ENCODE data around the gene TANC1. TPM values are rescaled to one million over a fixed set of nuclear protein-coding genes. Genes with fewer than 3 reads are reported as not detected.

Gene TANC1
- total and polyA plus RNA-seq, 2 of the 4 experiments (the other 2 are of a cell fraction) = 10.2 to 12.9 TPM

DNA sequence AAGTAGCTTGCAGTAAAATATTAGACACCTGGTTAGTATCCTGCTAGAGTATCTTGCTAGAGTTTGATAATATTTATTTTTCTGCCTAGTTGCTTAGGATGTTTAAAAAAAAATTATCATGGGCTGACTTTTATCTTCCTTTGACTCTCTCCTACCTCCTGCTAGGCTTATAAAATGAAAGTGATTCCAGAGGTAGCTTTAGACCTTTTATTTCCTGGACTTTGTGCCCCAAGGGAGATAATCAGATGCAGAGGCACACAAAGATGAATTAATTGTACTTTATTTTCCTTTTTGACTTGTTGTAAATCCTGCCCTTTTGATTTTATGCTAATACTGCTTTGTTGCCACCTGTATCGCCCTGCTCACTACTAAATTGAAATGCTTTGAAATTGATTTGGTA lies 187.4 kb downstream of the TANC1 start:
- H2BK120ac ChIP-seq (ENCODE audit: low read depth, low read length) = no peak overlapping the region
- WGBS, 2 experiments (ENCODE audit: extremely low coverage in 2 of 2, insufficient read length in 1 of 2) = no CpG with 5 or more reads among the region's 1 CpG
- TF ChIP-seq MXI1 (IDR thresholded peaks at IDR 0.05; ENCODE audit: borderline replicate concordance, low read depth, low read length) (no peak), RCOR1 (IDR thresholded peaks at IDR 0.05; ENCODE audit: insufficient replicate concordance, low read length) (no peak), FOS (IDR thresholded peaks at IDR 0.05; ENCODE audit: low read depth, low read length) (no peak), SMC3 (IDR thresholded peaks at IDR 0.05; ENCODE audit: low read depth, low read length) (no peak), CHD1 (IDR thresholded peaks at IDR 0.05; ENCODE audit: low read depth, low read length) (no peak), MAFK (IDR thresholded peaks at IDR 0.05; ENCODE audit: low read depth, low read length) (no peak), CEBPB (IDR thresholded peaks at IDR 0.05; ENCODE audit: low read depth, low read length) (no peak), POLR2A (IDR thresholded peaks at IDR 0.05; ENCODE audit: low read depth, low read length) (no peak), BHLHE40 (IDR thresholded peaks at IDR 0.05; ENCODE audit: low read depth, low read length) (no peak), RAD21 (IDR thresholded peaks at IDR 0.05; ENCODE audit: low read length) (no peak), RFX5 (IDR thresholded peaks at IDR 0.05; ENCODE audit: low read depth, low read length) (no peak), MAZ (IDR thresholded peaks at IDR 0.05; ENCODE audit: borderline replicate concordance, low read depth, low read length) (no peak)
- TF ChIP-seq, protein P1, sequence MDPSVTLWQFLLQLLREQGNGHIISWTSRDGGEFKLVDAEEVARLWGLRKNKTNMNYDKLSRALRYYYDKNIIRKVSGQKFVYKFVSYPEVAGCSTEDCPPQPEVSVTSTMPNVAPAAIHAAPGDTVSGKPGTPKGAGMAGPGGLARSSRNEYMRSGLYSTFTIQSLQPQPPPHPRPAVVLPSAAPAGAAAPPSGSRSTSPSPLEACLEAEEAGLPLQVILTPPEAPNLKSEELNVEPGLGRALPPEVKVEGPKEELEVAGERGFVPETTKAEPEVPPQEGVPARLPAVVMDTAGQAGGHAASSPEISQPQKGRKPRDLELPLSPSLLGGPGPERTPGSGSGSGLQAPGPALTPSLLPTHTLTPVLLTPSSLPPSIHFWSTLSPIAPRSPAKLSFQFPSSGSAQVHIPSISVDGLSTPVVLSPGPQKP (IDR thresholded peaks at IDR 0.05; ENCODE audit: borderline replicate concordance, low read depth, low read length) = no peak
- TF ChIP-seq, protein P2, sequence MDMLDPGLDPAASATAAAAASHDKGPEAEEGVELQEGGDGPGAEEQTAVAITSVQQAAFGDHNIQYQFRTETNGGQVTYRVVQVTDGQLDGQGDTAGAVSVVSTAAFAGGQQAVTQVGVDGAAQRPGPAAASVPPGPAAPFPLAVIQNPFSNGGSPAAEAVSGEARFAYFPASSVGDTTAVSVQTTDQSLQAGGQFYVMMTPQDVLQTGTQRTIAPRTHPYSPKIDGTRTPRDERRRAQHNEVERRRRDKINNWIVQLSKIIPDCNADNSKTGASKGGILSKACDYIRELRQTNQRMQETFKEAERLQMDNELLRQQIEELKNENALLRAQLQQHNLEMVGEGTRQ (IDR thresholded peaks at IDR 0.05; ENCODE audit: low read depth, low read length) = no peak
- TF ChIP-seq, protein P3, sequence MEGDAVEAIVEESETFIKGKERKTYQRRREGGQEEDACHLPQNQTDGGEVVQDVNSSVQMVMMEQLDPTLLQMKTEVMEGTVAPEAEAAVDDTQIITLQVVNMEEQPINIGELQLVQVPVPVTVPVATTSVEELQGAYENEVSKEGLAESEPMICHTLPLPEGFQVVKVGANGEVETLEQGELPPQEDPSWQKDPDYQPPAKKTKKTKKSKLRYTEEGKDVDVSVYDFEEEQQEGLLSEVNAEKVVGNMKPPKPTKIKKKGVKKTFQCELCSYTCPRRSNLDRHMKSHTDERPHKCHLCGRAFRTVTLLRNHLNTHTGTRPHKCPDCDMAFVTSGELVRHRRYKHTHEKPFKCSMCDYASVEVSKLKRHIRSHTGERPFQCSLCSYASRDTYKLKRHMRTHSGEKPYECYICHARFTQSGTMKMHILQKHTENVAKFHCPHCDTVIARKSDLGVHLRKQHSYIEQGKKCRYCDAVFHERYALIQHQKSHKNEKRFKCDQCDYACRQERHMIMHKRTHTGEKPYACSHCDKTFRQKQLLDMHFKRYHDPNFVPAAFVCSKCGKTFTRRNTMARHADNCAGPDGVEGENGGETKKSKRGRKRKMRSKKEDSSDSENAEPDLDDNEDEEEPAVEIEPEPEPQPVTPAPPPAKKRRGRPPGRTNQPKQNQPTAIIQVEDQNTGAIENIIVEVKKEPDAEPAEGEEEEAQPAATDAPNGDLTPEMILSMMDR (conservative IDR thresholded peaks at IDR 0.05; ENCODE audit: low read depth, low read length) = no peak
- no peak overlapping the region for H4K8ac ChIP-seq (ENCODE audit: low read depth in 2 of 2, low read length in 2 of 2)
- no peaks in the 10 kb centered on the region for H3K9me3 ChIP-seq (ENCODE audit: control insufficient read depth, insufficient read depth, low read length)
- peaks cover 19% of the 10 kb centered on the region for H3K4me1 ChIP-seq (ENCODE audit: control insufficient read depth, insufficient read depth, low read length)
- no peaks in the 10 kb centered on the region for H3K27me3 ChIP-seq (ENCODE audit: control insufficient read depth, insufficient read depth, low read length)
- H3K56ac ChIP-seq (ENCODE audit: extremely low read depth, insufficient read depth, low read length) = no peak overlapping the region
- H2BK15ac ChIP-seq (ENCODE audit: low read depth, low read length) = no peak overlapping the region
- intact Hi-C loops (cut with micrococcal nuclease) (no loop called here), dilution Hi-C loops (cut with HindIII; ENCODE audit: low sequenced_read_pairs, unreplicated experiment) (no loop called here), in situ Hi-C loops (cut with MboI; ENCODE audit: low sequenced_read_pairs) (no loop called here)
- no peak for DNase-seq
- H3K14ac ChIP-seq (replicated peaks; ENCODE audit: low read depth, low read length) = no peak overlapping the region
- no peak overlapping the region for H3K23ac ChIP-seq (ENCODE audit: low read depth, low read length)
- H2AK9ac ChIP-seq (replicated peaks; ENCODE audit: low read depth, low read length, poor library complexity) = no peak overlapping the region
- peaks cover 13% of the 10 kb centered on the region for H3K9me1 ChIP-seq (ENCODE audit: insufficient read depth, low read length)
- no peak for ATAC-seq (ENCODE audit: low read depth)
- H3K9ac ChIP-seq (ENCODE audit: low read depth, low read length) = no peak overlapping the region
- H3K36me3 ChIP-seq (ENCODE audit: control insufficient read depth, insufficient read depth, low read length) = peaks cover 24% of the 10 kb centered on the region
- H3K79me1 ChIP-seq (ENCODE audit: low read depth in 1 of 2, low read length in 2 of 2) = peaks cover 7 to 30% of the 10 kb centered on the region in 2 experiments; a peak in 3 of 4 replicates
- no peak overlapping the region for H3K4me3 ChIP-seq (ENCODE audit: insufficient read depth, low read depth, low read length)
- H4K91ac ChIP-seq (ENCODE audit: insufficient read depth, low read depth, low read length) = no peak overlapping the region
- no peak overlapping the region for H3K4me2 ChIP-seq (ENCODE audit: low read depth, low read length)
- POLR2A ChIA-PET (ENCODE audit: unreplicated experiment) = no interaction called here
- H2BK20ac ChIP-seq (ENCODE audit: low read depth, low read length) = no peak overlapping the region
- no peak overlapping the region for H3K18ac ChIP-seq (ENCODE audit: low read depth, low read length)
- BruUV-seq (replicated peaks) = no TSS peak
- no peak overlapping the region for H2BK5ac ChIP-seq (ENCODE audit: low read depth, low read length, poor library complexity, severe bottlenecking)
- no peak overlapping the region for H3K27ac ChIP-seq (ENCODE audit: insufficient read depth, low read length)
- H3K4ac ChIP-seq (ENCODE audit: low read depth, low read length) = no peak overlapping the region
- no peak overlapping the region for H4K5ac ChIP-seq (ENCODE audit: low read depth, low read length)
- H2AFZ ChIP-seq (replicated peaks; ENCODE audit: low read length, poor library complexity) = no peak overlapping the region
- CTCF ChIA-PET = interaction anchor here (1.3 kb wide), 1 partner anchor 8 kb away, joined by 4 read pairs; no protein-coding TSS in a partner anchor
- no peaks in the 10 kb centered on the region for H4K20me1 ChIP-seq (ENCODE audit: insufficient read depth, low read length)
- H2AK5ac ChIP-seq (ENCODE audit: low read depth, low read length) = no peak overlapping the region

Measured in IMR-90 (cell line).